ENCODE results near the gene PHYHD1.

PHYHD1 gene

DNA sequence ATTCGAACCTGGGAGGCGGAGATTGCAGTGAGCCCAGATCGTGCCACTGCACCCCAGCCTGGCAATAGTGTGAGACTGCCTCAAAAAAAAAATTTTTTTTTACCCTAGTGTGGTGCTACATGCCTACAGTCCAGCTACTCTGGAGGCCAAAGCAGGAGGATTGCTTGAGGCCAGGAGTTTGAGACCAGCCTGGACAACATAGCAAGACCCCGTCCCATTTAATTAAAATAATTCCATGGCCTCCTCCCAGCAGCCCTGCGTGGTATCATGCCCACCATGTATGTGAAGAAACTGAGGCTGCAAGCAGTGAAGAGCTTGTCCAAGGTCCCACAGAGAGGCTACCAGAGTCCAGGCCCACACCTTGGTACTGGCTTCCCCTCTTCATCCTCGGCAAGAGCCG, 19.4 kb upstream of the PHYHD1 start:
- DNase-seq (ENCODE audit: low read depth in 2 of 2), result no peak

DNA sequence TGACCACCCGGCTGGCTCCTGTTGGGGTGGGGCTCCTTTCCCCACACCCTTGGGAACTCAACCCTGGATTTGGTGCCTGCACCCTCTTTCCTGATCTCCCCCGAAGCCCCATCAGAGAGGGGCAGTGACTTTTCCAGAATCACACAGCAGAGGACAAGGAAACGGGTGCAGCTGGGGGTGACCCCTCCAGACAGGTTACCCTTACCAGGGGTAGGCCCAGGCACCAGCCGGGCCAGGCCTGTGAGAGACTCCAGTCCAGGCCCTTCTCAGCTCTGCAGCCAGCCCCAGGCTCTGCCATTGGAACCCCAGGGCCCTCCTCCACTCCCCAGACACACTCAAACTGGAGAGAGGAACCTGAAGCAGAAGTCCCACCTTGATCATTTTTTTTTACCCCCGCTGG, 19.0 kb upstream of the PHYHD1 start:
- DNase-seq (ENCODE audit: low read depth in 2 of 2), result no peak

DNA sequence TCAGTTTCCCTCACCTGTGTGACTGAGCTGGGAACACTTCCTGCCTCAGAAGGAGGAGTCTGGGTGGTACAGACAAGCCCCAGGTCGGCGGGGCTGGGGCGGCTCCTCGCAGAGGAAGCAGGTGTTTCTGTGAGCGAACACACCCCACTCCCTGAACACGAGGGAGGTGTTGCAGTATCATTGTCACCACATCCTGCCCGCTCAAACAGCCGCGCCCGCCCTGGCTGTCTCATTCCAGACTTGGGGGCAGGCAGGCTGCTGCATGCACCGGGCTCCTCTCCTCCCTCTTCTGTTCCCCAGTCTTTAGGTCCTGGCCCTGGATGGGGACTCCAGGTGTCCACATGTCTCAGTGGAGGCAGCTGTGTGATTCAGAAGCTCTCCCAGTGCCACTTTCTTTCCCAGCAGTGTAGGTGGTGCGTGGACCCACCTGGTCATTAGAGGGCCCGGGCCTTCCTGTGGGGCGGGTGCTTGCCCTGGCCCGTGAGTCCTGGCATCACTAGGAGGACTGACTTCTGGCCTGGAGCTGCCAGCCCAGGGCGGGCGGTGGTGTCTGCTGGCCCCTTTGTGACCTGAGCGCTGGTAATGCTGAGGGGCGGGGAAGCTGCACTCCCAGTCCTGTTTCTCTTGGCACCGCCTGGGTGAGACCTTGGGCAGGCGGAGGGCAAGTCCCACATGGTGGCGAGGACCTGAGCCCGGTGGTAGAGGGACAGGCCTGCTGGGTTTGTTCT, 18.3 kb upstream of the PHYHD1 start:
- no peak for DNase-seq (ENCODE audit: low read depth in 2 of 2)

DNA sequence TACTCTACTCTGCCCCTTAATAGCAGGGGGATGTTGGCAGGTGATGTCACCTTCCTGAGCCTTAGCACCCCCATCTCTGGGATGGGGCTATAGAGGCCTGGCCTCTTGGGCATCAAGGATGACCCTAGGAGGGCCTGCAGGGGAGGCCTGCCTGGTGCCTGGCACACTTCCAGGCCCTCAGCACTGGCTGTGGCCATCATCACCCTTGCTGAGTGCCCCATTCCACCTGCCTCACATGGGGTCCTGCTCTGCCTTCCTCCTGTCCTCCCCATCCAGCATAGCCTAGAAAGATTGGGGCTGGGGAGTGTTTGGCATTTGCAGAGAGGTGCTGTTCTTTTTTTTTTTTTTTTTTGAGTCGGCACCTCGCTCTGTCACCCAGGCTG, 17.7 kb upstream of the PHYHD1 start:
- DNase-seq (ENCODE audit: low read depth in 2 of 2), result no peak

DNA sequence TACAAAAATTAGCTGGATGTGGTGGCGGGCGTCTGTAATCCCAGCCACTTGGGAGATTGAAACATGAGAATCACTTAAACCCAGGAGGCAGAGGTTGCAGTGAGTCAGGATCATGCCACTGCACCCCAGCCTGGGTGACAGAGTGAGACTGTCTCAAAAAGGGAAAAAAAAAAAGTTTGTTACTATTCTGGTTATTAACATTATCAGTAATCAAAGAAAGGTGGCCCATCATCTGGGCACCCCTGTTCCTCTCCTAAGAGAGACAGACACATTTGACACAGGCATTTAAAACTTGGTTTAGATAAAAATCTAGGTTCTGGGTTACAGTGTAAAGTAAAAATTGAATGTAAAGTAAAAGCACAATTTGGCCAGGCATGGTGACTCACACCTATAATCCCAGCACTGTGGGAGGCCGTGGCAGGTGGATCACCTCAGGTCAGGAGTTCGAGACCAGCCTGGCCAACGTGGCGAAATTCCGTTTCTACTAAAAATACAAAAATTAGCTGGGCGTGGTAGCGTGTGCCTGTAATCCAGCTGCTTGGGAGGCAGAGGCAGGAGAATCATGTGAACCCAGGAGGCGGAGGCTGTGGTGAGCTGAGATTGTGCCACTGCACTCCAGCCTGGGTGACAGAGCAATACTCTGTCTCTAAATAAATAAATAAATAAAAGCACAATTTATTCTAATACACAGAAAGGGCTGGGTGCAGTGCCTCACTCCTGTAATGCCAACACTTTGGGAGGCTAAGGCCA, 16.7 kb upstream of the PHYHD1 start:
- no peak for DNase-seq (ENCODE audit: low read depth in 2 of 2)

DNA sequence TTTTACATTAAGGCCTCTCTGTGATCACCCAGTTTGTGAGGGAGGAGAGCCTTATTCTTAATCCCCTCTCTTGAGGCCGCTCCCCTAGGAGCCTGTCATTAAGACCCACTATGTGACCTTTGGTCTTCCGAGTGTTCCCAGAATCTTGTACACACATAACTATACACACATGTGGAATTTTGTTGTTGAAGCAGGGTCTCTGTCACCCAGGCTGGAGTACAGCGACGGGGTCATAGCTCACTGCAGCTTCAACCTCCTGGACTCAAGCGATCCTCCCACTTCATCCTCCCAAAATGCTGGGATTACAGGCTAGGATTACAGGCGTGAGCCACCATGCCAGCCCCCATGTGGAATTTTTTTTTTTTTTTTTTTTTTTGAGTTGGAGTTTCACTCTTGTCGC, 14.8 kb upstream of the PHYHD1 start:
- DNase-seq (ENCODE audit: low read depth in 2 of 2), result no peak

DNA sequence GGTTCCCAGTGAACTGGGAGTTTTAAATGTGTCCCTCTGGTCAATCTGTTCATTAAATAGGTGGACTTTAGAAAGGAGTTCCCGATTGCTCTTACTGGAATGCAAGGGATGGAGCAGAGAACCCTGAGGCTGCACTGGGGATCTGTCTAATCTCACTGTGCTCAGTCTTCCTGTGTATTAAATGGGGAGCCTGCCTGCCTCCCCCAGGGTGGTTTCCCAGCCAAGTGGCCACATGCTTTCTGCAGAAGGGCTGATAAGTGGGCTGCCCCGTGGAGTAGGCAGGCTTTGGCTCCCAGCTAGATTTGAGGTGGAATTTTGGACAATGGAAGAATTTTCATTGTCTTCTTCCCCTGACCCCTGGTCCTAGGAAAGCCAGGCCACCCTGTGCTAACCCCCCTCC, 14.0 kb upstream of the PHYHD1 start:
- DNase-seq (ENCODE audit: low read depth in 2 of 2), result no peak

DNA sequence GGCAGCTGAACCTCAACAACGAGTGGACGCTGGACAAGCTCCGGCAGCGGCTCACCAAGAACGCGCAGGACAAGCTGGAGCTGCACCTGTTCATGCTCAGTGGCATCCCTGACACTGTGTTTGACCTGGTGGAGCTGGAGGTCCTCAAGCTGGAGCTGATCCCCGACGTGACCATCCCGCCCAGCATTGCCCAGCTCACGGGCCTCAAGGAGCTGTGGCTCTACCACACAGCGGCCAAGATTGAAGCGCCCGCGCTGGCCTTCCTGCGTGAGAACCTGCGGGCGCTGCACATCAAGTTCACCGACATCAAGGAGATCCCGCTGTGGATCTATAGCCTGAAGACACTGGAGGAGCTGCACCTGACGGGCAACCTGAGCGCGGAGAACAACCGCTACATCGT, 12.4 kb upstream of the PHYHD1 start:
- no peak for DNase-seq (ENCODE audit: low read depth in 2 of 2)

DNA sequence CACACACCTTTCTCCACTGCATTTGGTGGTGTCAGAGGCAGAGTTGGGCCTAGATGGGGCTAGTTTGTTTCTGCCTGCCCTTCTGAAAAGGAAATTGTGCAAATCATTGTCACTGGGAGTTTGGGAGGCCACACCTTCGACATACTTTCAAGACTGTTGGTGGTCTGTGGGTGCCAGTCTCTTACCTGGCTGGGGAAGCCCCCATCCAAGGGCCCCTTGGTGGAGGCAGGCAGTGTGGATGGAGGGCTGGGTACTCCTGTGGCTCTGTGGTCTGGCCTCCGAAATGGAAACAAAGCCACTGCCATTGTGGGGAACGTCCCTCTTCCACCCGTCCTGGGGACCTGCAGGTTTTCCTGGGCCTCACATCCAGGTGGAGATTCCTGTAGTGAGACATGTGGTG, 10.9 kb upstream of the PHYHD1 start:
- DNase-seq (ENCODE audit: low read depth in 2 of 2), result no peak

DNA sequence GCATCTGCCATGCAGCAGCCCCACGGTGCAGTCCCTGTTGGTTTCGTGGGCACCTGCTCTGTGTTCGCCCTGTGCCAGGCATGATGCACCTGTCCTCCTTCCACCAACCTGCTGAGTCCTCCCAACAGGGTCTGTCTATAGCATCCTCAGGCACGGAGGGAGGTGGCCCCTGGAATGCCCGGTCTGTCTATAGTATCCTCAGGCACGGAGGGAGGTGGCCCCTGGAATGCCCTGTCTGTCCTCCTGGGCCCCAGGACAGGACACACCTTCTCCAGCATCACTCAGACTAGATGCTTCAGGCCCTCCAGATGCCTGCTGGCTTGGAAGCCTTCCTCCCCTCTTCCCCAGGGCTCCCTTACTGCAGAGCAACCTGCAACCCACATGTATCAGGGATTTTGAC, 9.9 kb upstream of the PHYHD1 start:
- no peak for DNase-seq (ENCODE audit: low read depth in 2 of 2)

DNA sequence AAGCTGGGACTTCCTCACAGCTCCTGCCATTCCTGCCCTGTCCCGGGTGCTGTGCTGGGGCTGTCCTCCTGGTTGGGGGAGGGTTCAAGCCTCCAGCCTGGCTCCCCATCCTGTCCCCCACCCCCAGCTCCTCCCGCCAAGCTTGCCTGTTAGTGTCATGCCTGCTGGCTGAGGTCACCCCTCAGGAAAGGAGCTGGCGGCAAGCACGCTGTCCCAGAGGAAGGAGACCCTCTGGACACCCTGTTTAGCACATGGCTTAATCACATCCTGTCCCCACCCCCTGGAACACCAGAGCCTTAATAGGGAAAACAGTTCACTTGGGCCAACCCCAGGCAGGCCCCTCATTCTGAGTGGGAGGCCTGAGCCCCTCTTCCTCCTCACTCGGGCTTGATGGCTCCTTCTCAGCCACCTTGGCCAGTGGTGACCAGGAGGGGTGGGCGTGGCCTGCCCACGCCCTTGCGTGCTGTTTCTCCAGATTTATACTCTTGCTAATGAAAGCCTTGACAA, 9.2 kb upstream of the PHYHD1 start:
- peak; percentile 37 to 51 for DNase-seq (ENCODE audit: low read depth in 2 of 2)

DNA sequence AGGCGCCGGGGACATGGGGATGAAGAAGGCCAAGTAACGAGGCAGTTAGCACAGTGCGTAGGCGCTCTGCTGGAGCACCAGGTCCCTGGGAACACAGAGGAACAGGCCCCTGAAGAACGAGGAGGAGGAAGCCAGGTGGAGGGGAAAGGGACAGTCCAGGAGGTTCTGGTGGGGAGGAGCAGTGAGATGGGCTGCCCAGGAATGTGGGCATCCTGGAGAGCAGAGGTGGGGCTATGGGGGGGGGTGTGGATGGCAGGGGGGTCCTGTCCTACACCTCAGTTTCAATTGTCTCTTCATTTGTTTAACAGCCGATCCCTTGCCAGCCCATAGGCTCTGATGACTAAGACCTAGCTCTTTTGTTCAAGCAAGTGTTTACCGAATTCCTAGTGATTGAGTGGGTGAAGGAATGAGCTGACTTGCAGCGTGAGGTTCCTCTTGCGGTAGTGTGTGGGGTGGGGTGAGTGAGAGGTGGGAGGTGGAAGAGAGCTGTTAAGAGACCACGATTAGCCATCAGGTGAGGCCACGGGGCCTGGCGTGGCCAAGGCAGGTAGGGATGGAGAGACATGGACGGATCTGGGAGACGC, 8.4 kb upstream of the PHYHD1 start:
- peak; percentile 54 to 55 for DNase-seq (ENCODE audit: low read depth in 2 of 2)

DNA sequence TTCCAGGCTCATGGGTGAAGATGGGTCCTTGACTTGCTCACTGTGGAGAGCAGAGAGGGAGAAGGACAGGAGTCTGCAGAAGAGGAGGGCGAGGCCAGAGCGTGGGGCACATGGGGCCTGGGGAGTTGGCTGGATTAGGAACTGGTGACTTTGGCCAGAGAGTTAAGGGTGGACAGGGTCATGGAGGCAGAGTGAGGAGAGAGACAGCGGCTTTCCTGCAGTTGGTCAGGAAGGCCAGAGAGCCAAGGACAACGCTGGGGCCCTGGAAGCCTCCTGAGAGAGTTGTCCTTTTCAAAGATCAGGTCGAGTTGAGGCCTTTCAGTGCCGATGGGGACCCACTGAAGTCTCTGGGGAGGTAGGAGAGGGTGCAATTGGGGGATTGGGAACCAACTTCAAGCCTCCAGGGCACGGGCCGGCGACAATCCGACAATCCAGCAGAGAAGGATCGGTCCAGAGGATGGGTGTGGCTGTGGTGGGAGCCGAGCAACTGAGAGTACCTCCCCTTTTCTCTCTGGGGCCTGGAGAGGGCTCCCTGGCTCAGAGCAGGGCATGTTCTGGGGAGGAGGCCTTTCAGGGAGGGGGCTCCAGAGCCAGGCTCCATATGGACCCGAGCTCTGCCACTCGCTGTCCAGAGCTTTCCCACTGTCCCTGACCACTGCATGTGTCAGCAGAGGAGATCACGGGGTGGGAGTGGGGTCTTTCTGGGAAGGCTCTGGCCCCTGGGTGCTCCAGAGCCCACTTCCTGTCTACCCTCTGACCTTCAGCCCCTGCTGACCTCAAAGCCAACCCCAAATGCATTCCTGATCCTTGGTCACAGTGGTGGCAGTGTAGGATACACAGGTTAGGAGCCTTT, 7.5 kb upstream of the PHYHD1 start:
- no peak for DNase-seq (ENCODE audit: low read depth in 2 of 2)

DNA sequence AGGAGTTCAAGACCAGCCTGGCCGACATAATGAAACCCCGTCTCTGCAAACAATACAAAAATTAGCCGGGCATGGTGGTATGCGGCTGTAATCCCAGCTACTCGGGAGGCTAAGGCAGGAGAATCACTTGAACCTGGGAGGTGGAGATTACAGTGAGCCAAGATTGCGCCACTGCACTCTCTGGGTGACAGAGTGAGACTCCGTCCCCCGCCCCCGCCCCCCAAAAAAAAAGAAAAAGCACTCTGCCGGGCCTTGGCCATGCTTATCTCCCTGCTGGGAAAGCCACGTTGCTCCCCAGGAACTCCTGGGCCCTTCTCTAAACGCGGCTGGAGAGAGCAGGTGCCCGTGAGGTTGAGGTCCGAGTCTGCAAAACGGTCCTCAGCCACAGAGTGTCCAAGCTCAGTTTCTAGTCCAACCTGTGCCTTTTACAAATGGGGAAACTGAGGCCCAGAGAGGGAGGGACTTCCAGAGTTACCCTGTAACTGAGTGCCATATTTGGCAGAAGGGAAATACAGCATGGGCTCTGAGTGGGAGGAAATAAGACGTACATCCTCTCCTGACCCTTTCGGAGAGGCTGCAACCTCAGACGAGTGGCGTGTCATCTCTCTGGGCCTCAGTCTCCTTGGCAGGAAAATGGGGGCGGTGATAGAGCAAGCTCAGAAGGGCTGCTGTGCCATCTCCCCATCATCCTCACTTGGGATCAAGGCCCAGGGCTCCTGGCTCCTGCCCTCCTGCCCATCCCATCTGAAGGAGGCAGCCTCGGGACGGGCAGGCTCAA, 6.6 kb upstream of the PHYHD1 start:
- DNase-seq (ENCODE audit: low read depth in 2 of 2), result no peak

DNA sequence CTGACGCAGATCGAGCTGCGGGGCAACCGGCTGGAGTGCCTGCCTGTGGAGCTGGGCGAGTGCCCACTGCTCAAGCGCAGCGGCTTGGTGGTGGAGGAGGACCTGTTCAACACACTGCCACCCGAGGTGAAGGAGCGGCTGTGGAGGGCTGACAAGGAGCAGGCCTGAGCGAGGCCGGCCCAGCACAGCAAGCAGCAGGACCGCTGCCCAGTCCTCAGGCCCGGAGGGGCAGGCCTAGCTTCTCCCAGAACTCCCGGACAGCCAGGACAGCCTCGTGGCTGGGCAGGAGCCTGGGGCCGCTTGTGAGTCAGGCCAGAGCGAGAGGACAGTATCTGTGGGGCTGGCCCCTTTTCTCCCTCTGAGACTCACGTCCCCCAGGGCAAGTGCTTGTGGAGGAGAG, 4.6 kb upstream of the PHYHD1 start:
- DNase-seq (ENCODE audit: low read depth in 2 of 2), result no peak

DNA sequence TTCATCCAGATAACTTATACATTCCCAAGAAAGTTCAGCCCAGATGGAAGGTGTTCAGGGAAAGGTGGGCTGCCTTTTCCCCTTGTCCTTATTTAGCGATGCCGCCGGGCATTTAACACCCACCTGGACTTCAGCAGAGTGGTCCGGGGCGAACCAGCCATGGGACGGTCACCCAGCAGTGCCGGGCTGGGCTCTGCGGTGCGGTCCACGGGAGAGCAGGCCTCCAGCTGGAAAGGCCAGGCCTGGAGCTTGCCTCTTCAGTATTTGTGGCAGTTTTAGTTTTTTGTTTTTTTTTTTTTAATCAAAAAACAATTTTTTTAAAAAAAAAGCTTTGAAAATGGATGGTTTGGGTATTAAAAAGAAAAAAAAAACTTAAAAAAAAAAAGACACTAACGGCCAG, 4.0 kb upstream of the PHYHD1 start:
- DNase-seq (ENCODE audit: low read depth in 2 of 2), result no peak

DNA sequence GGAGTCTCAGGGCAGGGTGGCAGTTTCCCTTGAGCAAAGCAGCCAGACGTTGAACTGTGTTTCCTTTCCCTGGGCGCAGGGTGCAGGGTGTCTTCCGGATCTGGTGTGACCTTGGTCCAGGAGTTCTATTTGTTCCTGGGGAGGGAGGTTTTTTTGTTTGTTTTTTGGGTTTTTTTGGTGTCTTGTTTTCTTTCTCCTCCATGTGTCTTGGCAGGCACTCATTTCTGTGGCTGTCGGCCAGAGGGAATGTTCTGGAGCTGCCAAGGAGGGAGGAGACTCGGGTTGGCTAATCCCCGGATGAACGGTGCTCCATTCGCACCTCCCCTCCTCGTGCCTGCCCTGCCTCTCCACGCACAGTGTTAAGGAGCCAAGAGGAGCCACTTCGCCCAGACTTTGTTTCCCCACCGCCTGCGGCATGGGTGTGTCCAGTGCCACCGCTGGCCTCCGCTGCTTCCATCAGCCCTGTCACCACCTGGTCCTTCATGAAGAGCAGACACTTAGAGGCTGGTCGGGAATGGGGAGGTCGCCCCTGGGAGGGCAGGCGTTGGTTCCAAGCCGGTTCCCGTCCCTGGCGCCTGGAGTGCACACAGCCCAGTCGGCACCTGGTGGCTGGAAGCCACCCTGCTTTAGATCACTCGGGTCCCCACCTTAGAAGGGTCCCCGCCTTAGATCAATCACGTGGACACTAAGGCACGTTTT, 3.5 kb upstream of the PHYHD1 start:
- peak; percentile 41 to 46 for DNase-seq (ENCODE audit: low read depth in 2 of 2)

DNA sequence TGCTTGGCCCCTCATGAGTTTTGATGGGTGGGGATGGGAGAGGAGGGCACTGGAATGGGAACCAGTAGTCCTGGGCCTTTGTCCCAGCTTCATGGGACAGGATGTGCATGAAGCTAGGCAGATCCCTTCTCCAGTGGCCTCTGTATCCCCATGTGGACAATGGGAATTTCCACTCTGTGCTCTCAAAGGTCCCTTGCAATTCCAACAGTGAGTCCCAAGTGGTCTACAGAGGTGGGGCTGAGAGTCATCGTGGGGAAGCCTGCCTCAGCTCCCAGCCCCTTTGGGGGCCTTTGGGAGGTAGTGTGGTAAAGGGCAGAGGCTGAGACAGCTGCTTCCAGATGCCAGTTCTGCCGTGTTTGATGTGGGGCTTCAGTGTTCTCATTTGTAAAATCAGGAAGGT, 1.9 kb upstream of the PHYHD1 start:
- DNase-seq (ENCODE audit: low read depth in 2 of 2), result no peak

DNA sequence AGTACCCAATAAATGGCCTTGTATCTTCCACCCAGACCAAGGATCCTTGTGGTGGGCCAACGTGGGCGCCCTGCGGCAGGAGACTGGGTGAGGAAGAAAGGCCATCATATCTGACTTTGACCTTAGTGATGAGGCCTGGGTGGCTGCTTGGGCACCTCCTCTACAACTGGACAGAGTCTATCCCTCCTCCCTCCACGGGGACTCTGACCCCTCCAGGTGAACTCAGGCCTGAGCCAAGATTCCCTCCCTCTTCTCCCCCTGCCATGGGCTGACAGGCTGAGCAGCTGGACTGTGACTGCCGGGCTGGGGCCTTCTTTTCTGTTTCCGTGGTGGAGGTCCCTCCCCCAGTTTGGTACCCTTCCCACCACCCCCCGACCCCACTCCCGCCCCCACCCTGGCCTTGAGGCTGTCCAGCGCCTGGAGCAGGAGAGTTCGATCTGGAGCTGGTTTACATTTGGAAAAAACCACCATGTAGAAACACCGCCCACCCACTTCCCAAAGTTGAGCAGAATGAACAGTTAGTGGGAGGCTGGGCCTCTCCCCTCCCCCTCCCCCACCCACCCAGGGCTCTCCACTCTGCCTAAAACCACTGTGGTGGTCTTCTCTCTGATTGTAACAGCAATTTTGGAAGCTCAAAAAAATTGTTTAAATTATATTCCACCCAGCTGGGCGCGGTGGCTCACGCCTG, 1.2 kb upstream of the PHYHD1 start:
- no peak for DNase-seq (ENCODE audit: low read depth in 2 of 2)
